A375 (cell line): ENCODE data around the gene PDZD4. TPM values are rescaled to one million over a fixed set of nuclear protein-coding genes. Genes with fewer than 3 reads are reported as not detected.

Experiments
- total RNA-seq: library from RNA; depleted of rRNA; stranded (reverse); fragments of >200 nt; shearing (Covaris generic); gene quantifications from 2 replicates; pipeline ENCODE4 v1.2.3, GENCODE V29; 2014; rRNA removed

Gene PDZD4, protein sequence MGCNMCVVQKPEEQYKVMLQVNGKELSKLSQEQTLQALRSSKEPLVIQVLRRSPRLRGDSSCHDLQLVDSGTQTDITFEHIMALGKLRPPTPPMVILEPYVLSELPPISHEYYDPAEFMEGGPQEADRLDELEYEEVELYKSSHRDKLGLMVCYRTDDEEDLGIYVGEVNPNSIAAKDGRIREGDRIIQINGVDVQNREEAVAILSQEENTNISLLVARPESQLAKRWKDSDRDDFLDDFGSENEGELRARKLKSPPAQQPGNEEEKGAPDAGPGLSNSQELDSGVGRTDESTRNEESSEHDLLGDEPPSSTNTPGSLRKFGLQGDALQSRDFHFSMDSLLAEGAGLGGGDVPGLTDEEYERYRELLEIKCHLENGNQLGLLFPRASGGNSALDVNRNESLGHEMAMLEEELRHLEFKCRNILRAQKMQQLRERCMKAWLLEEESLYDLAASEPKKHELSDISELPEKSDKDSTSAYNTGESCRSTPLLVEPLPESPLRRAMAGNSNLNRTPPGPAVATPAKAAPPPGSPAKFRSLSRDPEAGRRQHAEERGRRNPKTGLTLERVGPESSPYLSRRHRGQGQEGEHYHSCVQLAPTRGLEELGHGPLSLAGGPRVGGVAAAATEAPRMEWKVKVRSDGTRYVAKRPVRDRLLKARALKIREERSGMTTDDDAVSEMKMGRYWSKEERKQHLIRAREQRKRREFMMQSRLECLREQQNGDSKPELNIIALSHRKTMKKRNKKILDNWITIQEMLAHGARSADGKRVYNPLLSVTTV
- 2.8 and 5.4 TPM in 2 replicates for total RNA-seq

DNA sequence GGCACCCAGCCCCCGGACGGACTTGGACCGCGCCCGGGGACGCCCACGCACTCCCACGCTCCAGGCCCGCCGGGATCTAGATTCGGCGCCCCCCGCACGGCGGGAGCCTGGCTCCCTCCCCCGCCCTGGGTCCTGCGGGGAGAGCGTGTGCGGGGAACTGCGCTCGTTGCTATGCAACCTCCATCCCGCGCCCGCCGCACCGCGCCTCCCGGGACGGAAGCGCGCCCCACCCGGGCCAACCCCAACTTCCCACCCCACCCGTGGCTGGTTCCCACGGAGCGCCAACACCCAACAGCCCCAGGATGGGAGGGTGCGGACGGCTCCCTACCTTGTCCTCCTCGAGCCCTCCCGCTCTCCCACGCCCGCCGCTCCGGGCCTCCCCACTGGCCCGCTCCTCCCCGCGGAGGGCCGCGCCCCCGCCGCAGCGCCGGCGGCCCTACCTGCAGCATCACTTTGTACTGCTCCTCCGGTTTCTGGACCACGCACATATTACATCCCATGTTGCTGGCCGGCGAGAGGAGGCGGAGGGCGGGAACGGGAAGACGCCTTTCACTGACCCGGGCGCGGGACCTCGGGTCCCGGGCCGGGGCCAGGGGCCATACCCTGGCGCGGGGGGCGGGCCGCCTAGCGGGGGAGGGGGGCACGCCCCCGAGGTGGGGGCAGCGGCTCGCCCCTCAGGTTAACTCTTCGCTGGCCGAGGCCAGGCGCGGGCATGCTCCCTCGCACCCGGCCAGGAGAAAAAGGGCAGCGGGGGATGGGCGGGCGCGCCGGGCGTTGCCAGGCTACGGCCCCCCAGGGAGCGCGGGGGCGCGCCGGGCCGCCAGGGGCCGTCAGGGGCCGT lies at the start of gene PDZD4:
TSS of gene PDZD4 (minus strand) at position 746 of the 841 bp plus-strand sequence. CDS start at position 500, 246 bp downstream.

DNA sequence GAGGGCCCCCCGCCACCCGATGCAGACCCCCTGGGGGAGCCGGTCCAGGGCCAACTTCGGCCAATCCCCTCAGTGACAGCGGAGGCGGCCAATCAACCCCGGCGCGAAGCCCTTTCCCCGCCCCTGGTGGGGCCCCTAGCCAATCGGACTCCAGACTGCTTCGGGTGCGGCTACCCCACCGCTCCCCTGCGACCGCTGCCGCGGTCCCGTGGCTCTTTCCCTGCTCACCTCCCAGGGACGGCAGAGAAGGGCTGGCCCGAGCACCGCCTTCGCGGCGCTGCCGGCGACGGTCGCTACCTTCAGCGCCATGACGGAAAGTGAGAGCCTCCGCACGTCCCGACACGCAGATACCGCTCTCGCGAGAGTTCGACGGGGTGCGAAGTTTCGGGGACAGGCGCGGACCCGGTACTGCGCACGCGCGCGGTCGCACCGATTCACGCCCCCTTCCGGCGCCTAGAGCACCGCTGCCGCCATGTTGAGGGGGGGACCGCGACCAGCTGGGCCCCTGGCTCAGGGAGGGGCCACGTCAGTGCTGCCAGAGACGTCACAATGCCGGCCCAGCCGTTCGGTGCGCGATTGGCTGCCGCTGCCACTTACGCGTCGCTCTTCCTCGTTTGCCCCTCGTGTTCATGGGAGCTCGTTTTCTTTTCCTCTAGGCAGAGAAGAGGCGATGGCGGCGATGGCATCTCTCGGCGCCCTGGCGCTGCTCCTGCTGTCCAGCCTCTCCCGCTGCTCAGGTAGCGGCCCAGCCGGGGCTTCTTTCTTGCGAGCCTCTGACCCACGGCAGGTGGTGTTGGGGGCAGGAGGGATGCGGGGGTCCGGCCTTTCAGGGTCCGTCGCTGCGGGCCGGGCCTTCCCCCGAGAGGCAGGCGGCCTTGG lies 36.1 kb downstream of the PDZD4 start, which contains the start of the genes IDH3G and SSR4:
TSS of gene IDH3G (minus strand) at position 358 of the 879 bp plus-strand sequence. CDS start at position 309, 49 bp downstream.
TSS of gene SSR4 (plus strand) at position 651 of the 879 bp plus-strand sequence. CDS start at position 671, 20 bp downstream.

DNA sequence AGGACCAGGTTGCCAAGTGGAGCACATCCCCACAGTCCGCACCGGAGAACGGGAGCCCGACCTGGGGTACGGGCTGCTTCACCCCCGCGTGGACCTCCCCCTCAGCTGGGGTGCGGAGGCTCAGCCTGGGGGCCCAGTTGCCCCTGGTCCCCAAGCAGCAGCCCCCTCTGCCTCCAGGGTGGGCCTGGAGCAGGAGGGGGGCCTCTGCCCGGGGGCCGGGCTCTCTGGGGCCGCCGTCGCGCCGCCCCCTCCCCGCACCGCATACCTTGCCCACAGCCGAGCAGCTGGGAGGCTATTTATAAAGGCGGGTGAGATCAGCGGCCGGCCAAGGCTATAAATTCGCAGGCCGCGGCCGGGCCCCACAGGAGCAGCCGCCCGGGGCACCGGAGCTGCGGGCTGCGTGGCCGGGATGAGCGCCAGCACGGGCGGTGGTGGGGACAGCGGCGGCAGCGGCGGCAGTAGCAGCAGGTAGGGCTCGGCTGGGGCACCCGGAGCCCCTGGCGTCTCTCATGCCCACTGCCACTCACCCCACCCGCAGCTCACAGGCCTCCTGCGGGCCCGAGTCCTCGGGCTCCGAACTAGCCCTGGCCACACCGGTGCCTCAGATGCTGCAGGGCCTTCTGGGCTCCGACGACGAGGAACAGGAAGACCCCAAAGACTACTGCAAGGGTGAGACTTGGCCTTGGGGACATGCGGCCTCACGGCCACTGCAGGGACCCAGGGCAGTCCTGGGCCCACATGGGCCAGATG lies 49.5 kb downstream of the PDZD4 start, which contains the start of gene SRPK3:
TSS of gene SRPK3 (plus strand) at position 364 of the 750 bp plus-strand sequence. CDS start at position 410, 46 bp downstream.

DNA sequence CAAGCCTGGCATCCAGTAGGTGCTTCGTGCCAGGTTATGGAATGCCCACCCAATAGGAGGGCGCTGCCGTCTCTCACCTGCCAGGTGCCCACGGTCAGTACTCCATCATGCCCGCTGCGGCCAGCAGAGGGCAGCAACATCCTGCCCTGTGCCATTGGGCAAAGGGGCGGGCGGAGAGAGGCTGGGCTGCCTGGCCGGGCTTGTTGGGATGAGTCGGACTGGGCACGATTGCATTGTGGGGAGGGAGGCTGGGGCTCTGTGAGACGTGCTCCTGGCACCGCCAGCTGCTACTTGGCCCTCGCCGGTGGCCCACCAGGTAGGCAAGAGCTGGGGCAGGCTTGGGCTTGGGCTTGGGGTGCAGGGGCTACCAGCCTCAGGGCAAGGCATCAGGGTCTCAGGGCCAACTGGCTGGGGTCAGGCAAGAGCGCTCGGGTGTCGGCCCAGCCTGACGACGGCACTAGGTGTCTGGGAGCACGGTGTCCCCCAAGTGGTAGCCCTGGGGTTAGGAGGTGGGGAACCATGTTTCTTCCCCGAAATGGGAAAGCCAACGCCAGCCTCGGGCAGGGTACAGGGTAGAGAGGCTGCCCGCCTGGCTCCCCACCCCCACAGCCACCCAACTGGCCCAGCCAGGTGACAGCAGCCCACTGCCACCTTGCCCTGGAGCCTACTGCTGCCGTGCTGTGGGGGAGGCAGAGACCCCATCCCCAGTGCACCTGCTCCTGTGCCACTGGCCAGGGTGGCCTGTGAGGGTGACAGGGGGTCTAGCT lies 66.2 kb downstream of the PDZD4 start, which contains the start of gene PLXNB3:
TSS of gene PLXNB3 (plus strand) at position 261 of the 767 bp plus-strand sequence. CDS start 1,287 bp downstream, outside the sequence.

Other genes with a start within 250 kb of the PDZD4 start
- gene CCNQ, start 231.4 kb downstream of the PDZD4 start, total RNA-seq = 48.6 and 55.8 TPM in 2 replicates
- gene DUSP9, start 183.3 kb downstream of the PDZD4 start, total RNA-seq = 6.0 and 7.6 TPM in 2 replicates
- gene PNCK, start 156.7 kb downstream of the PDZD4 start, total RNA-seq = 0.61 and 2.5 TPM in 2 replicates
- gene SLC6A8, start 142.6 kb downstream of the PDZD4 start, total RNA-seq = 31.5 and 51.9 TPM in 2 replicates
- gene BCAP31, start 106.2 kb downstream of the PDZD4 start, total RNA-seq = 215 and 221 TPM in 2 replicates
- gene ABCD1, start 105.7 kb downstream of the PDZD4 start, total RNA-seq = 17.0 and 17.8 TPM in 2 replicates
- 33.5 and 40.3 TPM in 2 replicates for gene PLXNB3, start 66.3 kb downstream of the PDZD4 start, total RNA-seq
- gene SRPK3, start 49.5 kb downstream of the PDZD4 start, total RNA-seq = 1.8 and 2.0 TPM in 2 replicates
- 64.2 and 90.6 TPM in 2 replicates for gene IDH3G, start 36.2 kb downstream of the PDZD4 start, total RNA-seq
- 153 and 178 TPM in 2 replicates for gene SSR4, start 35.9 kb downstream of the PDZD4 start, total RNA-seq
- gene L1CAM, start 55.6 kb upstream of the PDZD4 start, total RNA-seq = 41.7 and 45.7 TPM in 2 replicates
- gene AVPR2, start 74.1 kb upstream of the PDZD4 start, total RNA-seq = 0.27 TPM in 1 of 2 replicates, not detected in the other
- 65.6 and 85.4 TPM in 2 replicates for gene ARHGAP4, start 95.7 kb upstream of the PDZD4 start, total RNA-seq
- gene NAA10, start 104.5 kb upstream of the PDZD4 start, total RNA-seq = 140 and 164 TPM in 2 replicates
- gene RENBP, start 114.1 kb upstream of the PDZD4 start, total RNA-seq = 0.23 and 1.1 TPM in 2 replicates
- gene HCFC1, start 141.3 kb upstream of the PDZD4 start, total RNA-seq = 73.1 and 81.3 TPM in 2 replicates
- 2.9 TPM in 2 replicates for gene TMEM187, start 142.2 kb upstream of the PDZD4 start, total RNA-seq
- gene IRAK1, start 189.4 kb upstream of the PDZD4 start, total RNA-seq = 210 and 235 TPM in 2 replicates